GM20431 (cell line): ENCODE data around the gene CERS6.

Experiments
- in situ Hi-C: fragments of 300-500 bp; cut with MseI, MboI; formaldehyde crosslinking; loops from one replicate; pipeline ENCODE4 v1.15.0; 2020; ENCODE audit warnings: low sequenced_read_pairs; ENCODE audit not compliant: unreplicated experiment

Gene CERS6

GRCh38 chr2:168624028-168624427 lies 168.0 kb downstream of the CERS6 start:
- in situ Hi-C loops = no loop called here

GRCh38 chr2:168626096-168626495 lies 170.0 kb downstream of the CERS6 start:
- in situ Hi-C loops = no loop called here

GRCh38 chr2:168626647-168627046 lies 170.6 kb downstream of the CERS6 start:
- in situ Hi-C loops = no loop called here

GRCh38 chr2:168632709-168633121 lies 176.6 kb downstream of the CERS6 start:
- in situ Hi-C loops = no loop called here

GRCh38 chr2:168633200-168633599 lies 177.1 kb downstream of the CERS6 start:
- in situ Hi-C loops = no loop called here

- in situ Hi-C loops = no loop called here
Measured at GRCh38 chr2:168633895-168634294, 177.8 kb downstream of the CERS6 start.

GRCh38 chr2:168635065-168635577 lies 179.0 kb downstream of the CERS6 start:
- in situ Hi-C loops = no loop called here

- in situ Hi-C loops = no loop called here
Measured at GRCh38 chr2:168639018-168639417, 182.9 kb downstream of the CERS6 start.

GRCh38 chr2:168639441-168639898 lies 183.4 kb downstream of the CERS6 start:
- in situ Hi-C loops = no loop called here

- in situ Hi-C loops = no loop called here
Measured at GRCh38 chr2:168640039-168640438, 184.0 kb downstream of the CERS6 start.

- in situ Hi-C loops = no loop called here
Measured at GRCh38 chr2:168641636-168642035, 185.6 kb downstream of the CERS6 start.

- in situ Hi-C loops = no loop called here
Measured at GRCh38 chr2:168642873-168643272, 186.8 kb downstream of the CERS6 start.

GRCh38 chr2:168643979-168644378 lies 187.9 kb downstream of the CERS6 start:
- in situ Hi-C loops = no loop called here

GRCh38 chr2:168645696-168646338 lies 189.7 kb downstream of the CERS6 start:
- in situ Hi-C loops = no loop called here

- in situ Hi-C loops = no loop called here
Measured at GRCh38 chr2:168649105-168649504, 193.0 kb downstream of the CERS6 start.

- in situ Hi-C loops = no loop called here
Measured at GRCh38 chr2:168649562-168649961, 193.5 kb downstream of the CERS6 start.

- in situ Hi-C loops = no loop called here
Measured at GRCh38 chr2:168650139-168650538, 194.1 kb downstream of the CERS6 start.

- in situ Hi-C loops = no loop called here
Measured at GRCh38 chr2:168650781-168651180, 194.7 kb downstream of the CERS6 start.

GRCh38 chr2:168652997-168653921 lies 197.2 kb downstream of the CERS6 start:
- in situ Hi-C loops = no loop called here

GRCh38 chr2:168654705-168655104 lies 198.6 kb downstream of the CERS6 start:
- in situ Hi-C loops = no loop called here

GRCh38 chr2:168655207-168655606 lies 199.1 kb downstream of the CERS6 start:
- in situ Hi-C loops = no loop called here
